SU-DHL-6 (cell line): ENCODE measurements around the gene PARP16.

ENCODE experiments used
- CTCF ChIP-seq: fragments of 200-600 bp; sonication (generic); IDR thresholded peaks from one replicate; pipeline ENCODE4 v1.5.1; 2017; ENCODE audit warnings: antibody characterized with exemption, mild to moderate bottlenecking, low read length, moderate library complexity; ENCODE audit not compliant: insufficient read depth, poor library complexity, severe bottlenecking
- EZH2phosphoT487 ChIP-seq: fragments of 200-600 bp; sonication (generic), shearing (Covaris generic); conservative IDR thresholded peaks from 2 replicates; pipeline ENCODE4 v1.6.1; 2018; ENCODE audit warnings: mild to moderate bottlenecking, antibody characterized with exemption, low read length, moderate library complexity, mixed read lengths

GRCh38 chr15:65331811-65332210 lies 45.1 kb upstream of the PARP16 start:
- TF ChIP-seq CTCF: no peak
- TF ChIP-seq EZH2phosphoT487: no peak
